SK-N-SH (cell line): ENCODE results near the gene RPL22. TPM values are rescaled to one million over a fixed set of nuclear protein-coding genes. Genes with fewer than 3 reads are reported as not detected.

ENCODE experiments used
- CTCF ChIA-PET: fragments of 300-600, 350-600 bp; formaldehyde crosslinking; extraction: SDS; loops from one replicate; lab custom pipeline; 2021; lab: Yijun Ruan, JAX
- POLR2A ChIA-PET: fragments of 350-600 bp; sonication (Branson Sonifier 250); formaldehyde crosslinking; extraction: SDS; loops from one replicate; lab custom pipeline; 2020; ENCODE audit warnings: antibody characterized with exemption, inconsistent platforms; lab: Yijun Ruan, JAX
- DNase-seq: peaks from one replicate; pipeline ENCODE4 v3.0.0; 2012
- H2AFZ ChIP-seq: fragments of 200-600 bp; sonication (generic); 2 replicates; pipeline ENCODE4 v1.8.1; 2016; ENCODE audit warnings: antibody characterized with exemption, mild to moderate bottlenecking, low read depth
- H3F3A ChIP-seq: fragments of 200-600 bp; sonication (generic); replicated peaks from 2 replicates; pipeline ENCODE3; 2016; ENCODE audit warnings: antibody characterized with exemption, mild to moderate bottlenecking; ENCODE audit not compliant: insufficient read depth
- H3K27ac ChIP-seq, 2 experiments: fragments of 200-500 bp in 1 of 2; fragments of 200-600 bp in 1 of 2; sonication (Bioruptor generic) in 1 of 2; sonication (generic), shearing (Covaris generic) in 1 of 2; 2 replicates each; pipeline versions ENCODE4 v1.5.1 to v1.6.1; 2014 to 2016; ENCODE audit warnings: low read depth in 2 of 2, inconsistent platforms in 1 of 2, low read length in 1 of 2, mild to moderate bottlenecking in 1 of 2, mixed read lengths in 1 of 2
- H3K27me3 ChIP-seq: fragments of 200-600 bp; sonication (generic), shearing (Covaris generic); 2 replicates; pipeline ENCODE4 v1.6.1; 2016; ENCODE audit warnings: mixed run types; ENCODE audit not compliant: insufficient read depth
- H3K36me3 ChIP-seq, 2 experiments: fragments of 200-500 bp in 1 of 2; fragments of 200-600 bp in 1 of 2; sonication (Bioruptor generic) in 1 of 2; sonication (generic) in 1 of 2; replicated peaks in 1 of 2; 2 replicates each; pipeline versions ENCODE3 to v1.5.1; 2014 to 2016; ENCODE audit warnings: low read length in 1 of 2, mild to moderate bottlenecking in 1 of 2; ENCODE audit not compliant: insufficient read depth in 2 of 2, control insufficient read depth in 1 of 2
- H3K4me1 ChIP-seq, 2 experiments: fragments of 200-500 bp in 1 of 2; fragments of 200-600 bp in 1 of 2; sonication (Bioruptor generic) in 1 of 2; sonication (generic), shearing (Covaris generic) in 1 of 2; 2 replicates each; pipeline versions ENCODE4 v1.5.1 to v1.6.1; 2014 to 2016; ENCODE audit warnings: low read depth in 1 of 2, low read length in 1 of 2, mixed run types in 1 of 2; ENCODE audit not compliant: insufficient read depth in 2 of 2, control insufficient read depth in 1 of 2
- H3K4me2 ChIP-seq: fragments of 200-600 bp; sonication (generic), shearing (Covaris generic); 2 replicates; pipeline ENCODE4 v1.6.1; 2017; ENCODE audit warnings: mixed run types
- H3K4me3 ChIP-seq, 2 experiments: fragments of 200-500 bp in 1 of 2; fragments of 200-600 bp in 1 of 2; sonication (Bioruptor generic) in 1 of 2; sonication (generic), shearing (Covaris generic) in 1 of 2; 2 replicates each; pipeline versions ENCODE4 v1.5.1 to v1.8.1; 2014 to 2016; ENCODE audit warnings: low read depth in 2 of 2, inconsistent platforms in 1 of 2, low read length in 1 of 2, mild to moderate bottlenecking in 1 of 2, mixed read lengths in 1 of 2, moderate library complexity in 1 of 2
- H3K79me2 ChIP-seq: fragments of 200-600 bp; sonication (generic); 2 replicates; pipeline ENCODE4 v1.8.1; 2017; ENCODE audit warnings: mild to moderate bottlenecking; ENCODE audit not compliant: insufficient read depth
- H3K9ac ChIP-seq: fragments of 200-600 bp; sonication (generic); 2 replicates; pipeline ENCODE4 v1.6.1; 2017; ENCODE audit warnings: mixed run types
- H3K9me2 ChIP-seq: fragments of 200-600 bp; sonication (generic); 2 replicates; pipeline ENCODE4 v1.6.1; 2017; ENCODE audit warnings: mixed run types
- H3K9me3 ChIP-seq: fragments of 200-600 bp; sonication (generic); 2 replicates; pipeline ENCODE4 v1.6.1; 2017; ENCODE audit warnings: mixed run types, mild to moderate bottlenecking, moderate library complexity
- H4K20me1 ChIP-seq: fragments of 200-600 bp; sonication (generic); 2 replicates; pipeline ENCODE4 v1.6.1; 2017; ENCODE audit warnings: mild to moderate bottlenecking, mixed run types; ENCODE audit not compliant: insufficient read depth
- EP300 ChIP-seq, 2 experiments: IDR thresholded peaks; 2 replicates each; pipeline versions ENCODE4 v1.4.0 to v1.6.1; 2012; ENCODE audit warnings: borderline replicate concordance in 1 of 2, low read depth in 1 of 2, low read length in 1 of 2
- EZH2phosphoT487 ChIP-seq: fragments of 200-600 bp; sonication (generic); IDR thresholded peaks from 2 replicates; pipeline ENCODE4 v1.6.1; 2017; ENCODE audit warnings: low read depth, mixed run types, mild to moderate bottlenecking, antibody characterized with exemption, moderate library complexity, borderline replicate concordance
- FOXJ3 ChIP-seq: sonication (generic); formaldehyde crosslinking; IDR thresholded peaks from 2 replicates; pipeline ENCODE4 v1.5.1; 2020; ENCODE audit warnings: mild to moderate bottlenecking, missing genetic modification reagents
- GABPA ChIP-seq: IDR thresholded peaks from 2 replicates; pipeline ENCODE4 v1.4.0; 2012; ENCODE audit warnings: low read depth, mild to moderate bottlenecking
- JUND ChIP-seq: IDR thresholded peaks from 2 replicates; pipeline ENCODE4 v1.4.0; 2012
- MEF2A ChIP-seq: IDR thresholded peaks from 2 replicates; pipeline ENCODE4 v1.4.0; 2012; ENCODE audit warnings: low read depth, borderline replicate concordance
- NFIC ChIP-seq: IDR thresholded peaks from 2 replicates; pipeline ENCODE4 v1.4.0; 2012; ENCODE audit warnings: borderline replicate concordance
- NRF1 ChIP-seq: IDR thresholded peaks from 2 replicates; pipeline ENCODE4 v1.6.1; 2012; ENCODE audit warnings: low read depth, mild to moderate bottlenecking, low read length
- PBX3 ChIP-seq: IDR thresholded peaks from 2 replicates; pipeline ENCODE4; 2012
- POLR2AphosphoS5 ChIP-seq: IDR thresholded peaks from 2 replicates; pipeline ENCODE4 v1.6.1; 2012; ENCODE audit warnings: low read depth, low read length
- RCOR1 ChIP-seq: fragments of 150-350 bp; IDR thresholded peaks from 2 replicates; pipeline ENCODE4 v1.6.1; 2017; ENCODE audit warnings: antibody characterized with exemption, low read length
- REST ChIP-seq: IDR thresholded peaks from 2 replicates; pipeline ENCODE4 v1.6.1; 2012; ENCODE audit warnings: mild to moderate bottlenecking, low read depth, low read length, moderate library complexity
- RXRA ChIP-seq: IDR thresholded peaks from 2 replicates; pipeline ENCODE4 v1.4.0; 2012; ENCODE audit warnings: low read depth, mild to moderate bottlenecking, borderline replicate concordance
- SIN3A ChIP-seq: IDR thresholded peaks from 2 replicates; pipeline ENCODE4 v1.6.1; 2012; ENCODE audit warnings: low read depth, mild to moderate bottlenecking, low read length, moderate library complexity, borderline replicate concordance
- SMC3 ChIP-seq: IDR thresholded peaks from 2 replicates; pipeline ENCODE4 v1.6.1; 2012; ENCODE audit warnings: low read depth, low read length, improper control_type of control experiment
- TAF1 ChIP-seq: IDR thresholded peaks from 2 replicates; pipeline ENCODE4 v1.6.1; 2012; ENCODE audit warnings: low read depth, mild to moderate bottlenecking, low read length, moderate library complexity, borderline replicate concordance
- TEAD4 ChIP-seq: IDR thresholded peaks from 2 replicates; pipeline ENCODE4 v1.4.0; 2012; ENCODE audit warnings: mild to moderate bottlenecking, borderline replicate concordance; ENCODE audit not compliant: insufficient read depth
- USF1 ChIP-seq: IDR thresholded peaks from 2 replicates; pipeline ENCODE4 v1.4.0; 2012; ENCODE audit warnings: low read depth, borderline replicate concordance
- USF2 ChIP-seq: fragments of 150-350 bp; IDR thresholded peaks from 2 replicates; pipeline ENCODE4 v1.6.1; 2017; ENCODE audit warnings: antibody characterized with exemption, low read length, low read depth, borderline replicate concordance
- WGBS: methylation state at CpG from one replicate; pipeline ENCODE4 v1.1.6; 2017; ENCODE audit warnings: low lambda C conversion rate; 5-methylcytosine and 5-hydroxymethylcytosine counted together
- polyA plus RNA-seq, 3 experiments: library from polyadenylated mRNA; depleted of rRNA; stranded (reverse); fragments of >200 nt; gene quantifications; 2 replicates each; pipeline ENCODE4 v1.2.3, GENCODE V29; 2012

RPL22 gene
- polyA plus RNA-seq, 1 of the 3 experiments (the other 2 are of a cell fraction) = 140 TPM

- CTCF ChIA-PET = interaction anchor here (1.1 to 2.1 kb wide), 5 partner anchors 13 to 26 kb away, joined by 3 to 8 read pairs (median 4); partner anchors contain the start of gene RPL22
Measured at GRCh38 chr1:6225651-6226050, 26.3 kb upstream of the RPL22 start.

GRCh38 chr1:6224718-6225117, 25.3 kb upstream of the RPL22 start:
- CTCF ChIA-PET = interaction anchor here (1.5 to 2.1 kb wide), 4 partner anchors 14 to 172 kb away, joined by 3 to 8 read pairs (median 5); partner anchors contain the start of gene RPL22
- TF ChIP-seq NRF1 (no peak), NFIC (no peak), PBX3 (no peak), RXRA (no peak), JUND (no peak), SMC3 (no peak), FOXJ3 (CRISPR knock-in tag) (no peak), REST (no peak), TEAD4 (no peak), MEF2A (no peak), USF2 (no peak), EP300 (IDR thresholded peaks at IDR 0.05; ENCODE audit: borderline replicate concordance in 1 of 2, low read depth in 1 of 2, low read length in 1 of 2) (no peak), SIN3A (no peak), RCOR1 (no peak), POLR2AphosphoS5 (no peak), GABPA (no peak)

More at GRCh38 chr1:6225651-6226050, 26.3 kb upstream of the RPL22 start:
- Histone ChIP-seq H3K27me3 (no peaks in the 10 kb centered on the region), H3K27ac (no peak overlapping the region), H3K9ac (no peak overlapping the region), H3K79me2 (peaks cover 3% of the 10 kb centered on the region; the same call in 1 of the 2 replicates), H3K9me3 (no peaks in the 10 kb centered on the region), H3F3A (no peaks in the 10 kb centered on the region), H3K4me3 (no peak overlapping the region), H3K36me3 (peaks cover 10 to 40% of the 10 kb centered on the region in 2 experiments), H3K4me2 (no peak overlapping the region), H3K9me2 (no peaks in the 10 kb centered on the region), H2AFZ (no peak overlapping the region), H4K20me1 (no peaks in the 10 kb centered on the region), H3K4me1 (no peaks in the 10 kb centered on the region)
- POLR2A ChIA-PET = no interaction called here
- 97% methylated on average over 8 of the region's 8 CpGs for WGBS
- no peak for TF ChIP-seq RCOR1
- no peak for TF ChIP-seq FOXJ3 (CRISPR knock-in tag)
- TF ChIP-seq USF1 = no peak
- TF ChIP-seq EP300 (IDR thresholded peaks at IDR 0.05; ENCODE audit: borderline replicate concordance in 1 of 2, low read depth in 1 of 2, low read length in 1 of 2) = no peak
- TF ChIP-seq TAF1 = no peak
- TF ChIP-seq NRF1 = no peak
- TF ChIP-seq EZH2phosphoT487 = no peak
- TF ChIP-seq GABPA = no peak
- TF ChIP-seq TEAD4 = no peak
- no peak for DNase-seq

More at GRCh38 chr1:6224718-6225117, 25.3 kb upstream of the RPL22 start:
- no peaks in the 10 kb centered on the region for H3K27me3 ChIP-seq
- POLR2A ChIA-PET = no interaction called here
- H3K79me2 ChIP-seq = peaks cover 3% of the 10 kb centered on the region; the same call in 1 of the 2 replicates
- H3K9ac ChIP-seq = no peak overlapping the region
- H4K20me1 ChIP-seq = no peaks in the 10 kb centered on the region
- peaks cover 7 to 41% of the 10 kb centered on the region in 2 experiments for H3K36me3 ChIP-seq
- no peaks in the 10 kb centered on the region for H3K4me1 ChIP-seq
- DNase-seq = no peak
- no peak overlapping the region for H3K27ac ChIP-seq
- WGBS = 75% methylated on average over 11 of the region's 15 CpGs
- H3F3A ChIP-seq = no peaks in the 10 kb centered on the region
- H3K9me2 ChIP-seq = no peaks in the 10 kb centered on the region
- no peak overlapping the region for H3K4me3 ChIP-seq
- H3K4me2 ChIP-seq = no peak overlapping the region
- no peak overlapping the region for H2AFZ ChIP-seq
- no peaks in the 10 kb centered on the region for H3K9me3 ChIP-seq
